HepG2 (cell line): Measurements from ENCODE around the gene GKN1. TPM values are rescaled to one million over a fixed set of nuclear protein-coding genes. Genes with fewer than 3 reads are reported as not detected.

Experiments
- ATAC-seq: fragments of 200-7000 bp; cut with Tn5 transposase; 3 replicates; pipeline ENCODE4 v1.9.1; 2020; ENCODE audit warnings: mild to moderate bottlenecking, moderate library complexity
- BruUV-seq: library from RNA; stranded (reverse); fragments of 400-500 nt; replicated peaks from 2 replicates; lab custom pipeline; 2021; lab: Mats Ljungman, UMichigan
- CTCF ChIA-PET: fragments of 300-600 bp; formaldehyde crosslinking; extraction: SDS; loops from one replicate; lab custom pipeline; 2021; ENCODE audit warnings: low total read pairs, inconsistent platforms, low intra/inter-chr PET ratio; lab: Yijun Ruan, JAX
- POLR2A ChIA-PET: fragments of 350-600 bp; sonication (Branson Sonifier 250); formaldehyde crosslinking; loops from one replicate; lab custom pipeline; 2020; ENCODE audit warnings: antibody characterized with exemption, inconsistent platforms; lab: Yijun Ruan, JAX
- DNase-seq: peaks from one replicate; pipeline ENCODE4 v3.0.0-alpha.2; 2015; ENCODE audit warnings: low spot score
- FAIRE-seq: peaks from 3 replicates; lab custom pipeline; 2011; peaks lifted over from hg19 to GRCh38; lab: Jason Lieb, UNC
- H2AFZ ChIP-seq: one replicate; pipeline ENCODE4 v1.6.1; 2011; ENCODE audit warnings: low read length, inconsistent platforms
- H3K27ac ChIP-seq: fragments of 300-600 bp; 3 replicates; pipeline ENCODE4 v1.8.0; 2011; ENCODE audit warnings: mixed run types, mild to moderate bottlenecking, mixed read lengths, low read length, inconsistent platforms; ENCODE audit not compliant: insufficient read depth; ENCODE audit errors: extremely low read length
- H3K27me3 ChIP-seq, 2 experiments: fragments of 200-600 bp in 1 of 2; 2 replicates in 1 of 2; 3 replicates in 1 of 2; pipeline versions ENCODE4 v1.6.0 to v1.8.0; 2011; ENCODE audit warnings: low read length in 2 of 2, mild to moderate bottlenecking in 2 of 2, moderate library complexity in 2 of 2, inconsistent platforms in 1 of 2; ENCODE audit not compliant: insufficient read depth in 2 of 2, control insufficient read depth in 1 of 2
- H3K36me3 ChIP-seq, 2 experiments: fragments of 200-600 bp in 1 of 2; replicated peaks in 1 of 2; 2 replicates in 1 of 2; 3 replicates in 1 of 2; pipeline versions ENCODE4 v1.5.1 to v1.8.0; 2011; ENCODE audit warnings: low read length in 2 of 2, inconsistent platforms in 1 of 2; ENCODE audit not compliant: insufficient read depth in 2 of 2, control insufficient read depth in 1 of 2
- H3K4me1 ChIP-seq: 2 replicates; pipeline ENCODE4 v1.5.1; 2012; ENCODE audit warnings: low read length, inconsistent platforms; ENCODE audit not compliant: insufficient read depth
- H3K4me2 ChIP-seq: 2 replicates; pipeline ENCODE4 v1.6.0; 2011; ENCODE audit warnings: low read depth, low read length, inconsistent platforms
- H3K4me3 ChIP-seq, 3 experiments: fragments of 200-600 bp in 1 of 3; sonication (generic), shearing (Covaris generic) in 1 of 3; replicated peaks in 1 of 3; 2 replicates each; pipeline ENCODE4 v1.5.1; 2011 to 2016; ENCODE audit warnings: low read length in 3 of 3, inconsistent platforms in 2 of 3, low read depth in 2 of 3, mild to moderate bottlenecking in 2 of 3, control low read depth in 1 of 3, mixed read lengths in 1 of 3; ENCODE audit not compliant: insufficient read depth in 1 of 3
- H3K79me2 ChIP-seq: one replicate; pipeline ENCODE4 v1.6.1; 2011; ENCODE audit warnings: low read length, inconsistent platforms; ENCODE audit not compliant: insufficient read depth
- H3K9ac ChIP-seq: 2 replicates; pipeline ENCODE4 v1.6.0; 2011; ENCODE audit warnings: mild to moderate bottlenecking, low read depth, low read length, inconsistent platforms; ENCODE audit not compliant: insufficient read depth
- H3K9me3 ChIP-seq: 2 replicates; pipeline ENCODE4 v1.5.1; 2012; ENCODE audit warnings: mild to moderate bottlenecking, low read length
- H4K20me1 ChIP-seq: 2 replicates; pipeline ENCODE4 v1.6.0; 2011; ENCODE audit warnings: inconsistent platforms, mild to moderate bottlenecking, low read length, moderate library complexity; ENCODE audit not compliant: insufficient read depth
- CBX5 ChIP-seq: sonication (generic); formaldehyde crosslinking; IDR thresholded peaks from 2 replicates; pipeline ENCODE4 v1.4.0; 2020; ENCODE audit warnings: missing genetic modification reagents, borderline replicate concordance
- CHD4 ChIP-seq: fragments of 200-600 bp; sonication (generic); IDR thresholded peaks from 2 replicates; pipeline ENCODE4 v1.7.0; 2017; ENCODE audit warnings: mild to moderate bottlenecking, low read length, borderline replicate concordance
- EEA1 ChIP-seq: sonication (generic); formaldehyde crosslinking; IDR thresholded peaks from 2 replicates; pipeline ENCODE4 v1.5.1; 2020; ENCODE audit warnings: mild to moderate bottlenecking, missing genetic modification reagents, borderline replicate concordance
- GLI4 ChIP-seq: sonication (generic); formaldehyde crosslinking; IDR thresholded peaks from 2 replicates; pipeline ENCODE4 v1.5.1; 2020; ENCODE audit warnings: missing genetic modification reagents, mild to moderate bottlenecking, moderate library complexity, borderline replicate concordance
- GMEB2 ChIP-seq: IDR thresholded peaks from 2 replicates; pipeline ENCODE4 v1.6.1; 2016; ENCODE audit warnings: missing biosample characterization, missing genetic modification reagents, low read depth
- HOXA9 ChIP-seq: sonication (generic); formaldehyde crosslinking; IDR thresholded peaks from 2 replicates; pipeline ENCODE4 v1.8.1; 2022; ENCODE audit warnings: missing genetic modification reagents, mild to moderate bottlenecking, moderate library complexity, borderline replicate concordance
- KAT8 ChIP-seq: IDR thresholded peaks from 2 replicates; pipeline ENCODE4 v1.6.1; 2016; ENCODE audit warnings: missing genetic modification reagents, missing compliant biosample characterization
- MIXL1 ChIP-seq: IDR thresholded peaks from 2 replicates; pipeline ENCODE4 v1.6.1; 2016
- MLLT10 ChIP-seq: sonication (generic); formaldehyde crosslinking; IDR thresholded peaks from 2 replicates; pipeline ENCODE4 v1.4.0; 2020; ENCODE audit warnings: missing genetic modification reagents
- MYC ChIP-seq: sonication (generic); formaldehyde crosslinking; IDR thresholded peaks from 2 replicates; pipeline ENCODE4 v1.9.0; 2021; ENCODE audit warnings: missing genetic modification reagents, borderline replicate concordance
- ONECUT2 ChIP-seq: sonication (generic); formaldehyde crosslinking; IDR thresholded peaks from 2 replicates; pipeline ENCODE4 v1.4.0; 2020; ENCODE audit warnings: missing genetic modification reagents
- PLRG1 ChIP-seq: fragments of 450-650 bp; conservative IDR thresholded peaks from 2 replicates; pipeline ENCODE4 v1.6.1; 2016
- RBM39 ChIP-seq: fragments of 200-400 bp; formaldehyde crosslinking; IDR thresholded peaks from one replicate; pipeline ENCODE4 v1.6.1; 2018; ENCODE audit warnings: antibody characterized with exemption, mild to moderate bottlenecking, low read depth, low read length; ENCODE audit not compliant: poor library complexity, severe bottlenecking
- SCMH1 ChIP-seq: sonication (generic); formaldehyde crosslinking; IDR thresholded peaks from 2 replicates; pipeline ENCODE4 v1.9.0; 2021; ENCODE audit warnings: missing genetic modification reagents, mild to moderate bottlenecking, borderline replicate concordance
- SP140L ChIP-seq: sonication (generic); formaldehyde crosslinking; IDR thresholded peaks from 2 replicates; pipeline ENCODE4 v1.4.0; 2020; ENCODE audit warnings: missing genetic modification reagents, borderline replicate concordance
- TBX3 ChIP-seq: fragments of 450-650 bp; IDR thresholded peaks from 2 replicates; pipeline ENCODE4 v1.6.1; 2017; ENCODE audit warnings: antibody characterized with exemption, mild to moderate bottlenecking, inconsistent platforms, borderline replicate concordance
- ZNF251 ChIP-seq: sonication (generic); formaldehyde crosslinking; IDR thresholded peaks from 2 replicates; pipeline ENCODE4 v1.9.0; 2021; ENCODE audit warnings: mild to moderate bottlenecking, missing genetic modification reagents
- ZNF740 ChIP-seq: sonication (generic); formaldehyde crosslinking; IDR thresholded peaks from 2 replicates; pipeline ENCODE4 v1.4.0; 2020; ENCODE audit warnings: missing genetic modification reagents
- ZNF747 ChIP-seq: sonication (generic); formaldehyde crosslinking; IDR thresholded peaks from 2 replicates; pipeline ENCODE4 v1.8.1; 2023; ENCODE audit warnings: missing genetic modification reagents, mild to moderate bottlenecking, borderline replicate concordance
- ZNF770 ChIP-seq: sonication (generic); formaldehyde crosslinking; IDR thresholded peaks from 2 replicates; pipeline ENCODE4 v1.5.0; 2020; ENCODE audit warnings: mild to moderate bottlenecking, missing genetic modification reagents
- WGBS: methylation state at CpG from one replicate; pipeline ENCODE4 v1.1.6; 2017; ENCODE audit warnings: low lambda C conversion rate; 5-methylcytosine and 5-hydroxymethylcytosine counted together
- in situ Hi-C: cut with HindIII; loops from 2 replicates; pipeline ENCODE4 v1.10.0; 2017; ENCODE audit warnings: low pct_unique_long_range_greater_than_20kb; ENCODE audit not compliant: extremely low pct_ligation_motif_present
- intact Hi-C: fragments of 100-400 bp; cut with micrococcal nuclease; formaldehyde crosslinking; loops from one replicate; pipeline ENCODE4 v1.10.0; 2022; ENCODE audit not compliant: unreplicated experiment
- polyA plus RNA-seq, 8 experiments: library from polyadenylated mRNA; depleted of rRNA in 3 of 8; stranded (reverse) in 7 of 8; unstranded in 1 of 8; fragments of >200 nt; fragmentation: Illumina TruSeq in 4 of 8; extraction: Trizol in 4 of 8; gene quantifications; 2 replicates each; pipeline versions ENCODE4 v1.2.1 to v1.2.3, GENCODE V29; 2011 to 2016; ENCODE audit warnings: low read depth in 4 of 8, missing spikeins in 1 of 8, mixed read lengths in 1 of 8; ENCODE audit not compliant: insufficient read depth in 1 of 8
- total RNA-seq, 5 experiments: library from RNA; depleted of rRNA; stranded (reverse); fragments of >200 nt; fragmentation: Illumina TruSeq; extraction: Trizol; gene quantifications; 2 replicates each; pipeline ENCODE4 v1.2.3, GENCODE V29; 2016; ENCODE audit warnings: low read depth in 1 of 5

The GKN1 gene
- total and polyA plus RNA-seq, 2 of the 13 experiments (the other 11 are each of a cell fraction or from before 2014, with no cell fraction given) = not detected

- ChIA-PET CTCF (no interaction called here), POLR2A (no interaction called here)
- no peak overlapping the region for H3K4me3 ChIP-seq
- in situ Hi-C loops (no loop called here), intact Hi-C loops (no loop called here)
- peaks cover 0 to 40% of the 10 kb centered on the region in 2 experiments; a peak in 4 of 5 replicates for H3K27me3 ChIP-seq
- BruUV-seq = no TSS peak
- TF ChIP-seq CBX5 (CRISPR knock-in tag) (no peak), MIXL1 (no peak), EEA1 (CRISPR knock-in tag) (no peak), RBM39 (no peak), SCMH1 (CRISPR knock-in tag) (no peak), ONECUT2 (CRISPR knock-in tag) (no peak), CHD4 (no peak), GLI4 (CRISPR knock-in tag) (no peak), MLLT10 (CRISPR knock-in tag) (no peak), ZNF251 (CRISPR knock-in tag) (no peak), ZNF740 (no peak), SP140L (CRISPR knock-in tag) (no peak), MYC (CRISPR knock-in tag) (no peak), TBX3 (no peak), ZNF770 (CRISPR knock-in tag) (no peak), HOXA9 (CRISPR knock-in tag) (no peak), KAT8 (CRISPR knock-in tag) (no peak), ZNF747 (CRISPR knock-in tag) (no peak), GMEB2 (CRISPR knock-in tag) (no peak), PLRG1 (no peak)
- no peaks in the 10 kb centered on the region for H3K36me3 ChIP-seq
- no peak overlapping the region for H2AFZ ChIP-seq
- no peak overlapping the region for H3K9ac ChIP-seq
- no peak for FAIRE-seq
- no peaks in the 10 kb centered on the region for H3K79me2 ChIP-seq
- no peak for DNase-seq
- H3K4me1 ChIP-seq = no peaks in the 10 kb centered on the region
- H3K9me3 ChIP-seq = no peaks in the 10 kb centered on the region
- H3K27ac ChIP-seq = no peak overlapping the region
- 28% methylated on average over 5 of the region's 5 CpGs for WGBS
- ATAC-seq = no peak
- H4K20me1 ChIP-seq = no peaks in the 10 kb centered on the region
- no peak overlapping the region for H3K4me2 ChIP-seq
Observed at GRCh38 chr2:68971591-68972231, 2.7 kb upstream of the GKN1 start.
